DMS114 treated with DMSO at 0.1 percent for 48 hours (cell line): Measurements from ENCODE around the gene RFX3.

ENCODE experiments used
- DNase-seq: peaks from one replicate; lab custom pipeline; 2025; ENCODE audit not compliant: unreplicated experiment; lab: John Stamatoyannopoulos, UW

Gene RFX3

DNA sequence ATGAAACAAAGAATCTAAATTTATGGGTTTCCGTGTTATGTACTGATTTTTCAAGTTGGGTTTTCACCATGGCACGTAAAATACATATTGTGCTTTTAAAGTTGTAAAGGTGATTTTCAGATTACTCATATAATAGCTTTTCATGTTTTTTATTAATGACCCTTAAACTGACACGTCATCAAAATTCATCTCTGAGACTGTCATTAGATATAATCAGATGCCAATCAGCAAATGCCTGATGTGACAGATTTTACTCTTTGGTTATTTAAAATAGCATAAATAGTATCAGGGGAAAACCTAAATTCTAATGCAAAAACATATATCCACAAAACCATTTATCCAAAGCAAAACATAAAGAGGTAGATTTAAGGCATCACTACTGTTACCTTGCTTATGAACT, 11.0 kb downstream of the RFX3 start:
- no peak for DNase-seq

DNA sequence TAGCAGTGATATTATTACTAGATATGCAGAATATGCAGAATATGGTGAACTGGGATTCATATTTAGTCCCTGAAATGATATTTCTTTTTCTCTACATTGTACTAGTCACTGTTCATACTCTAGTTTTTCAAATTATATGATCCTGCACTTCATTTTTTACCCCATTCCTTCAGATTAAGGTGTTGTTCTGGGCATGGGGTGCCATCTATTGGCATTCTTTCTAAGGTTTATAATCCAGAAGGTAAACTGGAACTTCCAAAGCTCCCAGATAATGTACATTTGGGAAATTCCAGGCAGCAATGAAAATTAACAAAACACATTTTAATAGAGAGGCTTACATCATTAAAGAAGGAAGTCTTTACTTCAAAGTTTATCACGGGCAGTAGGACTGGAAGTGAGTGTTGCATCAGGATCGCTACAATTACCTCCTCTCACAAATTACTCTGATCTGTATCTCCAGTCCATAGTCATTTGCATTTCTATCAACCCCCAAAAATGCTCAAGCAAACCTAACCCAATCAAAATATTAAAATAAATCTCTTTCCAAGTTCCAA, 12.5 kb downstream of the RFX3 start:
- DNase-seq, result no peak

DNA sequence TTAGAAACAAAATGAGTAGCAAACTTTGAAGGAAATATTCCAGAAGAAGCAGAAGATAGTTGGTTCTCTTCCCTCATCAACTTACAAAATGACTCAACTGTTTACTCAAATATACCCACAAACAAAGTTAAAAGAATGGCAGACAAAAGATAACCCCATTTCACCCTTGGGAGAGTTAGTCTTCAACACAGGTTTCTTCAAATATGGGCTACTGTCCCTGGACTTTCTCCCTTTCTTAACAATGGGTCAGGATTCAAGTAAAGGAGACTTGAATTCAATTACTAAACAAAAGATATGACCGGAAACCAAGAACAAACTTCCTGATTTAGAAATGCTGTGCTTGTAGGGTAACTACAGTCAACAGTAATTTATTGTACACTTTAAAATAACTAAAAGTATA, 14.2 kb downstream of the RFX3 start:
- no peak for DNase-seq

DNA sequence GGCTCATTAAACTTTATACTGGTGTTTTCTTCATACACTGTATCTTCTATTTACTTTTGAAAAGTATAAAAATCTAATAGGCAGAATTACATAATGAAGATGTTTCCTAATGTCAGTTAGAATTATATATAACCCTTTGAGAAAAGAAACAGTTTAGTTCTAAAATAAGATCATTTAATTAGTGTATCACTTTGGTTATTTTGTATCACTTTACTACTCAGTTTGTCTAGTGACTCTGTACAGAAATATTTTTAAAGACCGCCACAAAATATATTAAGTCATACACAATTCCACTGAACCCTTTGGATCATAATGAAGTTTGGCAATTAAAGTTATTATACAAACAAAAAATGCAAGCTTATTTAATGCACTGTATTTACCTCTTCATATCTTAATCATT, 15.0 kb downstream of the RFX3 start:
- no peak for DNase-seq

DNA sequence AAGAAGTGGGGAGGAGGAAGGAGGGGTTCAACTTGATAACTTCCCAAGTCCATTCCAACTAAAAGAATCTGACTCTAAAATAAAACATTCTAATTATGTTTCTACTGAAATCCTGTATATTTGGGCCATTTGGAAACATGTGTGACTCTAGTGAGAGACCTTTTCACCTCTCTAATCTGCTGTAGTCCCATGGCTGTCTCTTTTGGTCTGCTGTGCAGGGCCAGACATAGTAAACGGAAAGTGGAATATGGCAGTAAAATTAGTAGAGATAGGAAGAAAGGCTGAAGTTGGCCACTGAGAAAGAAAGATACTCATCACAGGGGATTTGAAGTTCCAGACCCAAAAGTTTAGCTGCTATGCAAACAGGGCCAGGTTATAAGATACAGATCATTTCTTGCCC, 15.9 kb downstream of the RFX3 start:
- no peak for DNase-seq

DNA sequence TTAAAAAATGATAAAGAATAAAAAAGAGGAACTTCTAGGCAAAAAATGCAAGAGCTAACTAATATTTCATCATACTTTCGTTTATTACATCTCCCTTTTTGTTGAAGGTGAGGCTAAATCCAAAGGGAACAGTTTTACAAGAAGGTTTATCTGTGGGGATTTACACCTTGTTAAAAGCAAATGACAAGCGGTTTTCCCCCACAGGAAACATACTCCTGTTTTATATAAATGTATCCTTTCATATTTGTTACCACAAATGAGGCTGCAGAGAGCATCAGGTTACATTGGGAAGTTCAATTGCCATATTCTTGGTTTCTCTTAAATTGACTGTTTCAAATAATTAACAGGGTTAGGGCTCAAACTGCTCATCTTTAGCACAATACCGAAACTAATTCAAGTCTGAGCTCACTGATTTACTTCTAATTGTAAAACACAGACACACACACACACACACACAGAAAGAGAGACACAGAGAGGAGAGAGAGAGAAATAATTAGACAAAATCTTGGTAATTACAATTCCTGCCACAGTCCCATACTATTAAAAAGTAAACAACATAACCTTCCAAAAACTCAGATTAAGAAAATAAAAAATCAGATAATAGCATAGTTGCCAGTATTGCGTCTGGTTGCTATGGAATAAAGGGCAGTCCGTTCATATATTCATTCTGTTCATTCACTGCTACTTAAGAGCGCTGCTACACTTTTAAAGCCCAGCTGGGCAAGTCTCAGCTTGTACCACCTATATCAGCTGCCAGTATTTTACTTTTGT, 17.1 kb downstream of the RFX3 start:
- DNase-seq, result no peak

DNA sequence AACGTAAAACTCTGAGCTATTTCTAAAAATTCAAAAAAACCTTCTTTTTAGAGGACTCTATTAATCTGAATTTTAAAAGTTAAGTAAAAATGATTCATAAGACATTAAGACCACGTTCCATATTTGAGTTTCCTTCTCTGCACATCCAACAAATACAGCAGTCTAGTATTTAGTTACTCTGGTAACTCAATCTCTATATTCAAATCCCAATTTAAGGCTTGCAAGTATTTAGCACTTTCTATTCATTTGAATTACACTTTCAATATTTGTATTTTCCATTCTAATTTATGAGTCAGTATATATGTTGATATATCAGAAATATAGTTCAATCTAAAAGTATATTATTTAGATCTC, 17.7 kb downstream of the RFX3 start:
- DNase-seq, result no peak

DNA sequence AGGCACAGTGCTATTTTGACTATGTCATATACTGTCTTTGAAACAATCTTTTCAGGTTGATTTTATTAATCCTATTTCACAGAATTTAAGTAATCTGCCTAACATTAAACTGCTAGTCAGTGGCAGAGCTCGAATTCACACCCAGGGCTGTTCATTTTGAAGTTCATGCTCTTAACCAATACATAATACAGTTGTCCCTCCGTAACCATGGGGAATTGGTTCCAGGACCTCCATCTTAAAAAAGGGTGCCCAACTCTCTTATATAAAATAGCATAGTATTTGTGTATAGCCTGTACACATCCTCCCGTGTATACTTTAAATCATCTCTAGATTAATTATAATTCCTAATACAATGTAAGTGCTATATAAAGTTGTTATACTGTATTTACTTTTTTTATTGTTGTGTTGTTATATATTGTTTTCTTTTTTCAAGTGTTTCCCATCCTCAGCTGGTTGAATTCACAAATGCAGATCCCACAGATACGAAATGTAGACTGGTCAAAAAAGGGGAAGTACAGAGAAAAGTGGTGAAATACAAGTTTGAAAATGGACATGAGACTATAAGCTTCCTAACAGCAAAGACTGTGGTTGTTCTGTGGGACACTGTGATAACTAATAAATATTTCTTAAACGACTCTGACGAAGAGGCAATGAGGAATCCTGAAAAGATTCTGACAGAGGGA, 18.3 kb downstream of the RFX3 start:
- no peak for DNase-seq

DNA sequence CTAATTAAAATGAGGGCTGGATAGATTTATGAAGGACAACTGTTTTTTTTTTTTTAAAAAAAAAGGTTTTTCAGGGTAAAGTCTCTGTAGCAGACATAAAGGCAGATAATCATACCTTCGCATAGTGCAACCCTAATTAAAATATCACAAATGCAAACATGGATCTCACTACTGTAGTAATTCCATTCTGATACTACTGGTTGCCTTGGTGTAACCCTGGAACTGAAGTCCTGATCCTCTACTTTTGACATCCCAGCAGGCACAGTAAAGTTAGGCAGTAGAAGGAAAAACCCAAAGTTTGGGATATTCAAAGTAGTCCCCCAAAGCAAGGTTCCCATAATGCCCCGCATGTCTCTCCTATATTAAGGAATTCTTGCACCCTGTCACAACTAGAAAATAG, 19.6 kb downstream of the RFX3 start:
- no peak for DNase-seq

DNA sequence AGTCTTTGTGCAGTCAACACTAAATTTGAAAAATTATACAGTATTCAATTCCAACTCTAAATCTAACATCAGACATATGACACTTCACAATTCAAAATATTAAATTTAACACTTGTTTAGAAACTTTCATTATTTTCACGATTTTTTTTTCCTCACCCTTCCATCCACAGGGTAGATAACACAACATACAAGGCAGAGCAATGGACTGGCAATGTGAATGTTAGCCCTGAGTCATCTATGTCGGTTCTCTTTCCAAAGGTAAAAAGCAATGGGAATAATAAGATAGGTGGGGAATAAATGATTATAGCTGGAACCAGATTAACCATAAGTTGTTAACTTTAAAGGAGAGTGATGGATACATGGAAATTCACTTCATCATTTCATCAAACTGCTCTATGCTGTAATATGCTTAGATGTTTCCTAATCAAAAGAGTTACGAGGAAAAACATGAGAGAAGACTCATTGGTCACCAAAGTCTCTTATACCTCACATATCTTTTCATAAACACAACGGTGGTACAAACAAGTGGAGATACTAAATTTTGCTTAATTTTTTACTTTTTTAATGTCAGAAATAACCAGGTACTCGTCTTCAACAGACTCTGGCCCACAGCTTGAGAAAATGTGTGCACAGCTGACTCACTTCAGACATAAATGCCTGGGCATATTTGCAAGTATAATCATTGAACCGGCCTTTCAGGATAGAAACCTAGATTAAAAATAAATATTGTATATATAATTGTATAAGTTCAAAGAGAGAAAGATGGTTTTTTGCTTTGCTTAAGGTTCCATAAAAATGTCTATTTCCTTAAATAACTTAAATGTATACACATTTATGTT, 23.0 kb downstream of the RFX3 start:
- no peak for DNase-seq

DNA sequence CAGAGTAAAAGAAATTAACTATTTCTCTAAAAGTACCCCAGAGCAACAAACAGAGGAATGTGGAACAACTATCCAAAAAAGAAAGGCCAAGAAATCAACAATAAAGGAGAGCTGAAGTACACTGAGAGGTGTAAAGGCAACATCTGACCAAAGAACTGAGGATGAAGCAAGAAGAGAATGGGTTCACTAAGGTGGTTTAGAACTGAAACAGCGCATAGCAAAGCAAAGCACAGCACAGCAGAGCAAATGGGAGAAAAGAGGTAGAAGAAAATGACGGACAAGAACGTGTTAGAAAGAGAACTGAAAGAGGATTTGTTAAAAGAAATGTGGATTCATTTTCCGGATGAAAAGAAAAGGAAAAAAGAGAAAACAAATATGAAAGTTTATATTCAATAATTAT, 25.8 kb downstream of the RFX3 start:
- no peak for DNase-seq

DNA sequence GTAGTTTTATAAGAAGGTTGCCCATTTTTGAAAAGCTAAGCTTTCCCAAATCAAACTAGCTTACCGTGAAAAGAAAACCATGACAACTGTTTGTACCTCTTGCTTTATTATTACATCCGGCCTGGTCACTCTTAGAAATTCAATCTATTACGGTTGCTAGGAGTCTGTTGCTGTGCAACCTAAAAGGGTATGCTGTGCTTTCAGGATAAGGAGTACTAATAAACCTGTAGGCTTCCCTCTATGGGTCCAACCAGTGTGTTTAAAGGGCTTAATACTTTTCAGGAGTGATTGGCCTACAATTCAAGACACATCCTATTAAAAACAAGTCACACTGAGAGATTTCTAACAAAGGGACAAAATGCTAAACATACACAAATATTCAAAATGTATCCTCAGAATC, 27.1 kb downstream of the RFX3 start:
- DNase-seq, result no peak

DNA sequence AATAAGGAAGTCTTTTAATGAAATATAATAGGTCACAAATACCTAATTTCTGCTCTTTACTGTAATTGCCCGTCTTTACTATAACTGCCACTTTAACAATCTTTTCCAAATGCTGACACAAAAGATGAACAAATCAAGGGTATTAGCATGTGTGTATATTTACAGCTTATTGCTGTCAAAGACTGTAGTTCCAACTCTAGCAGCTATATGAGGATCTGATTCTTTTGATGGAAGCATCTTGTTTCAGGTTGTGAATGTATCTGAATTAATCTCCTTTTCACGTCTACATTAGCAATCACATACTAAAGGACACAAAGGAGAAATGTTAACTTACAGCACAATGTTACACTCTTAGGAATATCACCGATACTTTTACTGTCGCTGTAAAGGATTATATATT, 27.9 kb downstream of the RFX3 start:
- no peak for DNase-seq

DNA sequence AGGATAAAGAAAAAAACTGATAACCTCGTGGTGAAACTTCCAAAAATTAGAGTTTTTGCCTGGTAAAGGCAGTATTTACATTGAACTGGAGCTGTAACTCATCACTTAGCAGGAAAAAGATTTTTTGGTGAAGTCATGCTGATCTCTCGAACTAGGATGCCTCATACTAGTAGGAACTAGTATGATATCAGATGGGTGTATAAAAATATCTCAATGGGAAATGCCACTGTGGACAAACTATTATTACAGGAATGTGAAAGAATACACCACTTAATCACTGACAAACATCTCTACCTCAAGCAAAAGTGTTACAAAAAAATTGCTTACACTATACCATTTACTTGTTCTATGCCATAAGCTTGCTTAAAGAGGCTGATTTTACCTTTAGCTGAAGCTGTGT, 28.4 kb downstream of the RFX3 start:
- DNase-seq, result no peak

DNA sequence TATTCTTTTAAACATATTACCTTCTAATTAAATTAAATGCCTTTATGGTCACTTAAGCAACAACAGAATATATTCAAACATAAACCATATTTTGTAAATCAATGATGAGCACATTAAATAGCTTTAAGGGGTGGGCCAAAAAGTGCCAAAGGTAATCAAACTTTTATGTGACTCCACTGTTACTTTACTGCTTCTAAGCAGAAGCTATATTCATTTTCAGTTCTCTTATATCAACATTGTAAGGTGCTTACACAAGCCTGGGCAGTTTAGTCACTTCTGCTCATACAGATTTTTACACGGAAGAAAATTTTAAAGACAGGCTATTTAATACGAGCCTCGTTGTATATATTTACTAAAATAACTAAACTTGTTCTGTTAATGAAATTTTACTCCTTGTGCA, 29.9 kb downstream of the RFX3 start:
- no peak for DNase-seq

DNA sequence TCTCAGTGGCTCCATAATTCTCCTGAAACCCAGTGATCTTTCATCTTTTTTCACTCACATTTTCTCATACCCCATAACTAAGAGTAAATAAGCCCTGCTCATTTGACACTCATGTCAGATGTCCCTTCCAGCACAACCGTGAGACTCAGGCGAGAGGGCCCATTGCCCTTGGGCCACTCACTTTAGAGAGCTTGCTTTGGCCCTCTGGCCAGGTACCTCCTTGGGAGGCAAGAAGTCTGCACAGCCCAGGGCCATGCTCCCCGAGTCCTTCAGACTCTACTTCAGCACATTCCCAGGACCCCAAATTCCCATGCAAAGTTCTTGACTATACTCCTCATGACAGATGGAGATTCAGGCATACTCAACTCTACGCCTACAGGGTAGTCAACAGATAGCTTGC, 33.6 kb downstream of the RFX3 start:
- no peak for DNase-seq

DNA sequence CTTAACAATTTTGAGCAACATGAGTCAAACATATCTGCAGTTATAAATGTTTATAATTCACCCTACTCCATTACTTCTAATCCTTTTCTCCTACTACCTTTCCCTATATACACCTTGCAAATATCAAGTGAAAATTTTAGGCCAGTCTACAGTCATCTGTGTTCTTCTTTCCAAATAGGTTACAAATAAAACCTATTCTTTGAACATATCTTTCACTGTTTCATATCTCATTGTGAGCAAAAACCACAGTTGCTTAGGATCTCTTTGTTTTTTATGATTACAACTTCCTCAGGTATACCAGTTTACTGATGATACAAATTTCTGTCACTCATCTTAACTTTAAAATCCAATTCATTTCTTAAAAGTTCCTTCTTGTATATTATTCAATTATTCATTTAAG, 34.4 kb downstream of the RFX3 start:
- no peak for DNase-seq

DNA sequence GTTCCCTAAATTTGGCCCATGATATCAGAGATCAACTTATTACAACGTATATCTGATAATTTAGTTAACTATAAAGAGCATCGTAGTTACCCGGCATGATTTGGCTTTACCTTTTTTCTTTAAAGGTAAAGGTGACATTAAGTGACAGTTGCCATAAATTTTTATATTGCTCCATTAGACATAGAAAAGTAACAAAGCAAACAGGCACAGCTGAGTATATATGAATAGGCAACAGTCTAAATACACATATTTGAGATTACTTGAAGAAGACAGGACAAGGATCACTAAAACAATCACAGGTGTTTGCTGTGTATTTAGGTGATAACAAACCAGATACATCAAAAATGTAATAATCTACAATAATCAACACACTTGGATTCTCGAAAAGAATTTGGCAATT, 34.8 kb downstream of the RFX3 start:
- no peak for DNase-seq

DNA sequence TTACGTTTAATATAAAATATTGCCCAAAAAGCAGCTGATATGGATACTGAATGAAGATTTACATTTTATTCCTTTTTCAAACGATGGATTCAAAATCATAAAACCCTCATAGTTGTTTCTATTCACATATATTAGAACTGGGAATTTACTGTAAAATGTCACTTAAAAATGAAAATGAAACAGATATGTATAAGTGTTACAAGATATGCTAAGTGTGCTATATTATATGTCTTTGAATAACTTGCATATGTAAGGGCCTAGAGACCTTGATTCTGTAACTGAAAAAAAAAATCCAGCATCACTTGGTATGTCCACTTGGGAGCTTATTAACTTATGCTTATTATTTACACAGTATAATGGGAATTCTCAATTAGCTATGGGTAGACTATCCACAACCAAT, 43.2 kb downstream of the RFX3 start:
- no peak for DNase-seq

DNA sequence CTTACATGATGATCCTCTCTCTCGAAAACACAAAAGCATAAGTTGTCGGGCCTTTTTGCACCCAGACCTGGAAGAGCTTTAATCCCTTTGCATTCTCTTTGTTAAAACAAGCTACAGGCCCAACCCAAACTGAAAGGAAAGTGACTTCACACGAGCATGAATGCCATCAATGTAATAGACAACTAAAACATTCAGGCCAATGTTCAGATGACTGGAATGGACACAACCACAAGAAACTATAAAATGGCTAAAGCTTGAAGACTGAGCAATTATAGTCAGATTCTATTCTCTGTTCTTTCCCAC, 45.5 kb downstream of the RFX3 start:
- no peak for DNase-seq

DNA sequence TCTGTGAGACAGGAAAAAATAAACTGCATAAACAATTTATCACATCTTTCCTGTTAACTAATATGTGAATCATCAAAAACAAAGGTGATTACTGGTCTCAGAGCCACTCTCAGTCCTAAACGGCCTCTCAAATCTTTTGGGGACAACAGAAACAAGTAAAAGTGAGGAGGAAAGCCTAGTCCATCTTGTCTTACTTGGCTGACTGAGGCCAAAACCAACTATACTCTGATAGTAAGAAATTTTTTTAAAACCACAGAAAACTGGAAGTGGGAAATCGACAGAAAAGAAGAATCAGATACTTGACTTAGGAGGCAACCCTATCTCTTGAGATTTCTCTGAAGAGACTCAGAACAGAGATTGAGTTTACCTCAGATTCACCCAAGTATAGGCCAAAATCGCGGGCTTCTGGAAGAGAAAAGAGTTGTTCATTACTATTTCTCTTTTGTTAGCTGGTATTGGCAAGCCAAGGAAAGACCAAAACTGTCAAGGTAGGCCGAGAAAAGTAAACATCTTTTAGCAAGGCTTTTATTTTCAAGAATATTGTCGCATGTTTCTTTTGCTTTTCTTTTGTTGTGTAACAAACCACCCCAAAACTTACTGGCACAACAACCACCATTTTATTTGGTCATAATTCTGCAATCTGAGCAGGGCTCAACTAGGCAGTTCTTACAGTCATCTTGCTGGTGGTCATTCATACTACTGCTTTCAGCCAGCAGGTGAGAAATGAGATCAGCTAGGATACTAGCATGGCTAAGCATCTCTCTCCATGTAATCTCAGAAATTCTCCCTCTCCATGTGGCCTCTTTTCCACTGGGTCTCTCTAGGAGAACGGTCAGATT, 46.1 kb downstream of the RFX3 start:
- no peak for DNase-seq
